Measurements from ENCODE around the gene CDK1. TPM values are rescaled to one million over a fixed set of nuclear protein-coding genes. Genes with fewer than 3 reads are reported as not detected.

Gene CDK1
- total RNA-seq, 1 experiment from 2014 or later = 98.9 TPM

DNA sequence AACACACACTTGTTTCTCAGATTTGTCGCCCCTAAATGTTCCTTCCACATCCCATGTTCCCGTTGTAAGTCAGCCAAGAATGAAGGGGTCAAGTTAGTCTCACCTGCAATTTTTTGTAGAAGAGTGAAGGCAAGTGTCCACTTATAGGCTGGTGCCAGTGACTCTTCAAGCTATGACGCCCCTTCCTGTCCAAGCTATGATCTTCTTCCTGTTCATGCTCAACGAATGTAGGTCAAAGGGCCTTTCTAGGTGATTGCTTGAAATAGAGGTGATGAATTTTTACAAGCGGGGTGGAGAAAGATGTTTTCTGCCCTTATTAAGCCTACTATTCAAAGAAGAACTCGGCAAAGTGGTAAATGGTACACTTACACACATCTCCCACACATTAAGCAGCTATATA lies 41.0 kb downstream of the CDK1 start:
- Mint-ChIP-seq H3K4me3 (no peak overlapping the region), H3K36me3 (no peaks in the 10 kb centered on the region), H3K27me3 (ENCODE audit: low read depth) (no peaks in the 10 kb centered on the region), H3K4me1 (peaks cover 13% of the 10 kb centered on the region), H3K9me3 (no peaks in the 10 kb centered on the region), H3K27ac (no peak overlapping the region)
- TF ChIP-seq, protein P1, sequence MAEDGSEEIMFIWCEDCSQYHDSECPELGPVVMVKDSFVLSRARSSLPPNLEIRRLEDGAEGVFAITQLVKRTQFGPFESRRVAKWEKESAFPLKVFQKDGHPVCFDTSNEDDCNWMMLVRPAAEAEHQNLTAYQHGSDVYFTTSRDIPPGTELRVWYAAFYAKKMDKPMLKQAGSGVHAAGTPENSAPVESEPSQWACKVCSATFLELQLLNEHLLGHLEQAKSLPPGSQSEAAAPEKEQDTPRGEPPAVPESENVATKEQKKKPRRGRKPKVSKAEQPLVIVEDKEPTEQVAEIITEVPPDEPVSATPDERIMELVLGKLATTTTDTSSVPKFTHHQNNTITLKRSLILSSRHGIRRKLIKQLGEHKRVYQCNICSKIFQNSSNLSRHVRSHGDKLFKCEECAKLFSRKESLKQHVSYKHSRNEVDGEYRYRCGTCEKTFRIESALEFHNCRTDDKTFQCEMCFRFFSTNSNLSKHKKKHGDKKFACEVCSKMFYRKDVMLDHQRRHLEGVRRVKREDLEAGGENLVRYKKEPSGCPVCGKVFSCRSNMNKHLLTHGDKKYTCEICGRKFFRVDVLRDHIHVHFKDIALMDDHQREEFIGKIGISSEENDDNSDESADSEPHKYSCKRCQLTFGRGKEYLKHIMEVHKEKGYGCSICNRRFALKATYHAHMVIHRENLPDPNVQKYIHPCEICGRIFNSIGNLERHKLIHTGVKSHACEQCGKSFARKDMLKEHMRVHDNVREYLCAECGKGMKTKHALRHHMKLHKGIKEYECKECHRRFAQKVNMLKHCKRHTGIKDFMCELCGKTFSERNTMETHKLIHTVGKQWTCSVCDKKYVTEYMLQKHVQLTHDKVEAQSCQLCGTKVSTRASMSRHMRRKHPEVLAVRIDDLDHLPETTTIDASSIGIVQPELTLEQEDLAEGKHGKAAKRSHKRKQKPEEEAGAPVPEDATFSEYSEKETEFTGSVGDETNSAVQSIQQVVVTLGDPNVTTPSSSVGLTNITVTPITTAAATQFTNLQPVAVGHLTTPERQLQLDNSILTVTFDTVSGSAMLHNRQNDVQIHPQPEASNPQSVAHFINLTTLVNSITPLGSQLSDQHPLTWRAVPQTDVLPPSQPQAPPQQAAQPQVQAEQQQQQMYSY (CRISPR knock-in tag; IDR thresholded peaks at IDR 0.05) = no peak
- TF ChIP-seq NR1H2 (CRISPR knock-in tag; IDR thresholded peaks at IDR 0.05) = no peak
- TF ChIP-seq, protein P2, sequence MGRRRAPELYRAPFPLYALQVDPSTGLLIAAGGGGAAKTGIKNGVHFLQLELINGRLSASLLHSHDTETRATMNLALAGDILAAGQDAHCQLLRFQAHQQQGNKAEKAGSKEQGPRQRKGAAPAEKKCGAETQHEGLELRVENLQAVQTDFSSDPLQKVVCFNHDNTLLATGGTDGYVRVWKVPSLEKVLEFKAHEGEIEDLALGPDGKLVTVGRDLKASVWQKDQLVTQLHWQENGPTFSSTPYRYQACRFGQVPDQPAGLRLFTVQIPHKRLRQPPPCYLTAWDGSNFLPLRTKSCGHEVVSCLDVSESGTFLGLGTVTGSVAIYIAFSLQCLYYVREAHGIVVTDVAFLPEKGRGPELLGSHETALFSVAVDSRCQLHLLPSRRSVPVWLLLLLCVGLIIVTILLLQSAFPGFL (CRISPR knock-in tag; IDR thresholded peaks at IDR 0.05; ENCODE audit: borderline replicate concordance) = no peak
- no peak for TF ChIP-seq TEAD4 (CRISPR knock-in tag; IDR thresholded peaks at IDR 0.05)
- no peak for TF ChIP-seq NR2C2 (CRISPR knock-in tag; IDR thresholded peaks at IDR 0.05)
- TF ChIP-seq, protein P3, sequence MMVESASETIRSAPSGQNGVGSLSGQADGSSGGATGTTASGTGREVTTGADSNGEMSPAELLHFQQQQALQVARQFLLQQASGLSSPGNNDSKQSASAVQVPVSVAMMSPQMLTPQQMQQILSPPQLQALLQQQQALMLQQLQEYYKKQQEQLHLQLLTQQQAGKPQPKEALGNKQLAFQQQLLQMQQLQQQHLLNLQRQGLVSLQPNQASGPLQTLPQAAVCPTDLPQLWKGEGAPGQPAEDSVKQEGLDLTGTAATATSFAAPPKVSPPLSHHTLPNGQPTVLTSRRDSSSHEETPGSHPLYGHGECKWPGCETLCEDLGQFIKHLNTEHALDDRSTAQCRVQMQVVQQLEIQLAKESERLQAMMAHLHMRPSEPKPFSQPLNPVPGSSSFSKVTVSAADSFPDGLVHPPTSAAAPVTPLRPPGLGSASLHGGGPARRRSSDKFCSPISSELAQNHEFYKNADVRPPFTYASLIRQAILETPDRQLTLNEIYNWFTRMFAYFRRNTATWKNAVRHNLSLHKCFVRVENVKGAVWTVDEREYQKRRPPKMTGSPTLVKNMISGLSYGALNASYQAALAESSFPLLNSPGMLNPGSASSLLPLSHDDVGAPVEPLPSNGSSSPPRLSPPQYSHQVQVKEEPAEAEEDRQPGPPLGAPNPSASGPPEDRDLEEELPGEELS (CRISPR knock-in tag; IDR thresholded peaks at IDR 0.05) = no peak
- TF ChIP-seq OVOL2 (CRISPR knock-in tag; IDR thresholded peaks at IDR 0.05; ENCODE audit: borderline replicate concordance) = no peak
- TF ChIP-seq NFATC4 (CRISPR knock-in tag; IDR thresholded peaks at IDR 0.05) = no peak
- TF ChIP-seq EMX1 (CRISPR knock-in tag; IDR thresholded peaks at IDR 0.05) = no peak
- TF ChIP-seq, protein P4, sequence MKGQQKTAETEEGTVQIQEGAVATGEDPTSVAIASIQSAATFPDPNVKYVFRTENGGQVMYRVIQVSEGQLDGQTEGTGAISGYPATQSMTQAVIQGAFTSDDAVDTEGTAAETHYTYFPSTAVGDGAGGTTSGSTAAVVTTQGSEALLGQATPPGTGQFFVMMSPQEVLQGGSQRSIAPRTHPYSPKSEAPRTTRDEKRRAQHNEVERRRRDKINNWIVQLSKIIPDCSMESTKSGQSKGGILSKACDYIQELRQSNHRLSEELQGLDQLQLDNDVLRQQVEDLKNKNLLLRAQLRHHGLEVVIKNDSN (CRISPR knock-in tag; IDR thresholded peaks at IDR 0.05) = no peak
- TF ChIP-seq, protein P5, sequence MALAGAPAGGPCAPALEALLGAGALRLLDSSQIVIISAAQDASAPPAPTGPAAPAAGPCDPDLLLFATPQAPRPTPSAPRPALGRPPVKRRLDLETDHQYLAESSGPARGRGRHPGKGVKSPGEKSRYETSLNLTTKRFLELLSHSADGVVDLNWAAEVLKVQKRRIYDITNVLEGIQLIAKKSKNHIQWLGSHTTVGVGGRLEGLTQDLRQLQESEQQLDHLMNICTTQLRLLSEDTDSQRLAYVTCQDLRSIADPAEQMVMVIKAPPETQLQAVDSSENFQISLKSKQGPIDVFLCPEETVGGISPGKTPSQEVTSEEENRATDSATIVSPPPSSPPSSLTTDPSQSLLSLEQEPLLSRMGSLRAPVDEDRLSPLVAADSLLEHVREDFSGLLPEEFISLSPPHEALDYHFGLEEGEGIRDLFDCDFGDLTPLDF (CRISPR knock-in tag; IDR thresholded peaks at IDR 0.05) = no peak
- TF ChIP-seq RORB (CRISPR knock-in tag; IDR thresholded peaks at IDR 0.05) = no peak
- no peak for TF ChIP-seq ATF1 (CRISPR knock-in tag; IDR thresholded peaks at IDR 0.05)
- TF ChIP-seq JAZF1 (CRISPR knock-in tag; IDR thresholded peaks at IDR 0.05) = no peak
- TF ChIP-seq, protein P6, sequence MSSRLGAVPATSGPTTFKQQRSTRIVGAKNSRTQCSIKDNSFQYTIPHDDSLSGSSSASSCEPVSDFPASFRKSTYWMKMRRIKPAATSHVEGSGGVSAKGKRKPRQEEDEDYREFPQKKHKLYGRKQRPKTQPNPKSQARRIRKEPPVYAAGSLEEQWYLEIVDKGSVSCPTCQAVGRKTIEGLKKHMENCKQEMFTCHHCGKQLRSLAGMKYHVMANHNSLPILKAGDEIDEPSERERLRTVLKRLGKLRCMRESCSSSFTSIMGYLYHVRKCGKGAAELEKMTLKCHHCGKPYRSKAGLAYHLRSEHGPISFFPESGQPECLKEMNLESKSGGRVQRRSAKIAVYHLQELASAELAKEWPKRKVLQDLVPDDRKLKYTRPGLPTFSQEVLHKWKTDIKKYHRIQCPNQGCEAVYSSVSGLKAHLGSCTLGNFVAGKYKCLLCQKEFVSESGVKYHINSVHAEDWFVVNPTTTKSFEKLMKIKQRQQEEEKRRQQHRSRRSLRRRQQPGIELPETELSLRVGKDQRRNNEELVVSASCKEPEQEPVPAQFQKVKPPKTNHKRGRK (CRISPR knock-in tag; IDR thresholded peaks at IDR 0.05; ENCODE audit: borderline replicate concordance) = no peak
- no peak for TF ChIP-seq KAT7 (CRISPR knock-in tag; IDR thresholded peaks at IDR 0.05; ENCODE audit: borderline replicate concordance)
- POLR2A ChIA-PET = no interaction called here
- no peak for DNase-seq (ENCODE audit: low spot score)
- ATAC-seq = no peak
- CTCF ChIA-PET = interaction anchor here (0.6 to 3.4 kb wide), 6 partner anchors 145 to 473 kb away, joined by 3 to 15 read pairs (median 4); no protein-coding TSS in a partner anchor

Measured in WTC11 (cell line).